ENCODE results near the gene TBX4.
A peak's percentile ranks its signal among the peaks of the same experiment; 100 is the strongest.

DNA sequence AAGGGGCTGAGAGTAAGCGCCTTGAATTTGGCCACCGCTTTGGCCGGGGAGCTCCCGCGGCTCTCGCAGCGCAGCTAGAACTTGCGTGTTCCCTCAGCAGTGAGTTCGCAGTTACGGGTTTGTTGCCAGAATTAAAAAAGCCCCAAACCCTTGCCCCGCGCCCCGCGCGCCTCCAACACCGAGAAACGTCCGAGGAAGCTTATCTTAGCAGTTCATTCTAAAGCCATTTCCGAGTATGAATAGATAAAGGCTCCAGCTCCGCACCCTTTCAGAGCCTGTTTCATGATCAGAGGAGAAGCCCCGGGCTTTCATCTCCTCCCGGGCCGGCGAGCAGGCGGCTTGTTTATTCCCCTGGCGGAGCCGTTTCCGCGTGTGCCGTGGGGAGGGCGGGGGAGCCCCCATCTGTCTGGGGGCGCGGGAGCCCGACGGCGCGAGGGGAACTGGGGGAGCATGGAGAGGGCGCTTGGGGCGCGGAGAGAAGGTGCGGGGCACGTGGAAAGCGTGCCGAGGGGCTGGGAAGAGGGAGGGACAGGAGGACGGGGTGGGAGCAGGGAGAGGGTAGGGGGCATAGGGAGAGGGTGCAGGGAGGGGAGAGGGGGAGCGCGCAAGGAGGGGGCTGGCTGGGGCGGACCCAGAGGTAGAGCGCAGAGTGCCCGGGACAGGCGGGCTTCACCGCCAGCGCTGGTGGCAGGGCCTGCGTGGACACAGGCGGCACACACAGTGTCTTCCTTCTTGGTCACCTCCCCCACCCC lies 9.9 kb downstream of the TBX4 start:
- TF ChIP-seq, protein P1, sequence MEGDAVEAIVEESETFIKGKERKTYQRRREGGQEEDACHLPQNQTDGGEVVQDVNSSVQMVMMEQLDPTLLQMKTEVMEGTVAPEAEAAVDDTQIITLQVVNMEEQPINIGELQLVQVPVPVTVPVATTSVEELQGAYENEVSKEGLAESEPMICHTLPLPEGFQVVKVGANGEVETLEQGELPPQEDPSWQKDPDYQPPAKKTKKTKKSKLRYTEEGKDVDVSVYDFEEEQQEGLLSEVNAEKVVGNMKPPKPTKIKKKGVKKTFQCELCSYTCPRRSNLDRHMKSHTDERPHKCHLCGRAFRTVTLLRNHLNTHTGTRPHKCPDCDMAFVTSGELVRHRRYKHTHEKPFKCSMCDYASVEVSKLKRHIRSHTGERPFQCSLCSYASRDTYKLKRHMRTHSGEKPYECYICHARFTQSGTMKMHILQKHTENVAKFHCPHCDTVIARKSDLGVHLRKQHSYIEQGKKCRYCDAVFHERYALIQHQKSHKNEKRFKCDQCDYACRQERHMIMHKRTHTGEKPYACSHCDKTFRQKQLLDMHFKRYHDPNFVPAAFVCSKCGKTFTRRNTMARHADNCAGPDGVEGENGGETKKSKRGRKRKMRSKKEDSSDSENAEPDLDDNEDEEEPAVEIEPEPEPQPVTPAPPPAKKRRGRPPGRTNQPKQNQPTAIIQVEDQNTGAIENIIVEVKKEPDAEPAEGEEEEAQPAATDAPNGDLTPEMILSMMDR (IDR thresholded peaks at IDR 0.05) = no peak
- TF ChIP-seq EZH2phosphoT487 (IDR thresholded peaks at IDR 0.05) = peak; percentile 97
